Measurements from ENCODE around the gene EP300. TPM values are rescaled to one million over a fixed set of nuclear protein-coding genes. Genes with fewer than 3 reads are reported as not detected.

The EP300 gene
- total RNA-seq, 3 donors from 2014 or later (not counting 1 experiment from before 2014, with no cell fraction given), result 180 to 193 (median 188) TPM

DNA sequence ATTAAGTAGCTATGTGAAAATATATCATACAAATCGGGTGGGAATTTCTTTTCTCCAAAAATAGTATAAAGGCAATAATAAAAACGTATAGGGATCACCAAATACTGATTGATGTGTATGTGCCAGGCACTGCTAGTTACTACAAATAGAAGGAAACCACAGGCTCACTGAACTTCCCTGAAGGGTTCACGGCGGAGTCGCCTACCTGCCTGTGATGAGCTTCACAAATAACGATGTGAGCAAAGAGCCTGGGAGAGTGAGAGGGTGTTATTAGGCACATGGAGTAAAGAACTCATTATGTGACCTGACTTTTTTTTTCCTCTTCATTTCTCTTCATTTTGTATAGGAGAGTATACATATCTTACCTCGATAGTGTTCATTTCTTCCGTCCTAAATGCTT, 76.8 kb downstream of the EP300 start:
- intact Hi-C loops (cut with micrococcal nuclease), result no loop called here
- Mint-ChIP-seq H3K27ac (peak overlapping the region in 1 of 2 donors; percentile 8), H3K4me1 (no peaks in the 10 kb centered on the region), H3K9me3 (no peaks in the 10 kb centered on the region), H3K27me3 (ENCODE audit: low read depth in 2 of 2) (no peaks in the 10 kb centered on the region), H3K4me3 (no peak overlapping the region), H3K36me3 (peaks cover 24% of the 10 kb centered on the region)
- DNase-seq (no peak), ATAC-seq (no peak)
- H3K36me3 ChIP-seq (ENCODE audit: control insufficient read depth, insufficient read depth, low read length), result peaks cover 81% of the 10 kb centered on the region
- H3K4me3 ChIP-seq (ENCODE audit: low read length), result no peak overlapping the region
- H3K27ac ChIP-seq (ENCODE audit: low read length), result no peak overlapping the region
- H3K4me1 ChIP-seq (ENCODE audit: control insufficient read depth, insufficient read depth, low read length), result no peaks in the 10 kb centered on the region
- TF ChIP-seq, protein P1, sequence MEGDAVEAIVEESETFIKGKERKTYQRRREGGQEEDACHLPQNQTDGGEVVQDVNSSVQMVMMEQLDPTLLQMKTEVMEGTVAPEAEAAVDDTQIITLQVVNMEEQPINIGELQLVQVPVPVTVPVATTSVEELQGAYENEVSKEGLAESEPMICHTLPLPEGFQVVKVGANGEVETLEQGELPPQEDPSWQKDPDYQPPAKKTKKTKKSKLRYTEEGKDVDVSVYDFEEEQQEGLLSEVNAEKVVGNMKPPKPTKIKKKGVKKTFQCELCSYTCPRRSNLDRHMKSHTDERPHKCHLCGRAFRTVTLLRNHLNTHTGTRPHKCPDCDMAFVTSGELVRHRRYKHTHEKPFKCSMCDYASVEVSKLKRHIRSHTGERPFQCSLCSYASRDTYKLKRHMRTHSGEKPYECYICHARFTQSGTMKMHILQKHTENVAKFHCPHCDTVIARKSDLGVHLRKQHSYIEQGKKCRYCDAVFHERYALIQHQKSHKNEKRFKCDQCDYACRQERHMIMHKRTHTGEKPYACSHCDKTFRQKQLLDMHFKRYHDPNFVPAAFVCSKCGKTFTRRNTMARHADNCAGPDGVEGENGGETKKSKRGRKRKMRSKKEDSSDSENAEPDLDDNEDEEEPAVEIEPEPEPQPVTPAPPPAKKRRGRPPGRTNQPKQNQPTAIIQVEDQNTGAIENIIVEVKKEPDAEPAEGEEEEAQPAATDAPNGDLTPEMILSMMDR (IDR thresholded peaks at IDR 0.05), result no peak
- 94% methylated on average over 6 of the region's 8 CpGs for WGBS (ENCODE audit: insufficient coverage)
- H3K9me3 ChIP-seq (ENCODE audit: control insufficient read depth, insufficient read depth, low read length), result no peaks in the 10 kb centered on the region
- no peaks in the 10 kb centered on the region for H3K27me3 ChIP-seq (ENCODE audit: control insufficient read depth, insufficient read depth, low read length)

DNA sequence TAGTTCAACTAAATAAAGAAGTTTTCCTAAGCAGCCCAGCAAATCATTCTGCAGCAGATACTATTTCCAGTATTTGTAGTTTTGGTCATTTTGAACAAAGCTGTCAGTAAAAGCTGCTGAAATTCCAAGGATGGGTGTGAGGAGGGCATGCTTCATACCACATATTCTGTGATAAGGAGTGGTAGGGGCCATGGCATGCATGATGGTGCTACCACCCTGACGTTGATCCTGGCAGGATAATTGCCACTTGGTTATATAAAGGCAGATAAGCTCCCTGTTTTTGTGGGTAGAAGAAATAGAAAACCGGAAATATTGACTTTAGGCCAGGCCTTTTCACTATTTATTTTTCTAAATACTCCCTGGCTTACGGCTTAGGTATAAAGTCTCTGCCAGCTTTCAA, 79.6 kb downstream of the EP300 start:
- intact Hi-C loops (cut with micrococcal nuclease), result no loop called here
- Mint-ChIP-seq H3K27ac (peak overlapping the region in 1 of 2 donors; percentile 26), H3K9me3 (no peaks in the 10 kb centered on the region), H3K4me3 (no peak overlapping the region), H3K36me3 (peaks cover 24% of the 10 kb centered on the region), H3K4me1 (no peaks in the 10 kb centered on the region), H3K27me3 (ENCODE audit: low read depth in 2 of 2) (no peaks in the 10 kb centered on the region)
- TF ChIP-seq, protein P1 (IDR thresholded peaks at IDR 0.05), result no peak
- Histone ChIP-seq H3K9me3 (ENCODE audit: control insufficient read depth, insufficient read depth, low read length) (no peaks in the 10 kb centered on the region), H3K36me3 (ENCODE audit: control insufficient read depth, insufficient read depth, low read length) (peaks cover 88% of the 10 kb centered on the region), H3K27me3 (ENCODE audit: control insufficient read depth, insufficient read depth, low read length) (no peaks in the 10 kb centered on the region), H3K4me3 (ENCODE audit: low read length) (no peak overlapping the region), H3K4me1 (ENCODE audit: control insufficient read depth, insufficient read depth, low read length) (no peaks in the 10 kb centered on the region), H3K27ac (ENCODE audit: low read length) (no peak overlapping the region)
- no peak for DNase-seq
- no peak for ATAC-seq
- WGBS (ENCODE audit: insufficient coverage), result 100% methylated on average over 3 of the region's 3 CpGs

DNA sequence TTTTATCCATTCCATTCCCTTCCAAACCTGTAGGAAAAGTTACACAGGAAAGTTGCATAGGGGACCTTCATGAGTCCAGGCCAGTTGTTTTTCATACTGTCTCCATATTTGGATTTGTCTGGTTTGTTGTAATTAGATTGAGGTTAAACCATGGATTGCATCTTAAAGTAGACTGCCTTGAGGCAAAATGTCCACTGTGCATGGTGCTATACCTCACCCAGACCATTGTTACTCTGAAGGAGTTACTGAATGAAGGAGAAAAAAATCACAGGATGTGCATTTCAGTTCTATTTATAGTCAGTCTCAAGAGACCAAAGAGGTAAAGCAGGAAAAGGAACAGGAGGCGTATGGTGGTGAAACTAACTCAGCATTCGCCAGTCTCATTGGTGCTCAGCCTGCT, 83.2 kb downstream of the EP300 start:
- H3K27me3 Mint-ChIP-seq (ENCODE audit: low read depth in 2 of 2), result no peaks in the 10 kb centered on the region
- ATAC-seq (no peak), DNase-seq (no peak)
- H3K4me1 ChIP-seq (ENCODE audit: control insufficient read depth, insufficient read depth, low read length), result no peaks in the 10 kb centered on the region
- no peaks in the 10 kb centered on the region for H3K9me3 Mint-ChIP-seq
- intact Hi-C loops (cut with micrococcal nuclease), result no loop called here
- no peaks in the 10 kb centered on the region for H3K27me3 ChIP-seq (ENCODE audit: control insufficient read depth, insufficient read depth, low read length)
- 66% methylated on average over 2 of the region's 2 CpGs for WGBS (ENCODE audit: insufficient coverage)
- H3K36me3 Mint-ChIP-seq, result peaks cover 8% of the 10 kb centered on the region
- H3K27ac Mint-ChIP-seq, result no peak overlapping the region
- H3K4me3 Mint-ChIP-seq, result no peak overlapping the region
- TF ChIP-seq, protein P1 (IDR thresholded peaks at IDR 0.05), result no peak
- no peaks in the 10 kb centered on the region for H3K9me3 ChIP-seq (ENCODE audit: control insufficient read depth, insufficient read depth, low read length)
- H3K36me3 ChIP-seq (ENCODE audit: control insufficient read depth, insufficient read depth, low read length), result peaks cover 85% of the 10 kb centered on the region
- peaks cover 0 to 4% of the 10 kb centered on the region in 2 donors for H3K4me1 Mint-ChIP-seq
- no peak overlapping the region for H3K27ac ChIP-seq (ENCODE audit: low read length)
- no peak overlapping the region for H3K4me3 ChIP-seq (ENCODE audit: low read length)

DNA sequence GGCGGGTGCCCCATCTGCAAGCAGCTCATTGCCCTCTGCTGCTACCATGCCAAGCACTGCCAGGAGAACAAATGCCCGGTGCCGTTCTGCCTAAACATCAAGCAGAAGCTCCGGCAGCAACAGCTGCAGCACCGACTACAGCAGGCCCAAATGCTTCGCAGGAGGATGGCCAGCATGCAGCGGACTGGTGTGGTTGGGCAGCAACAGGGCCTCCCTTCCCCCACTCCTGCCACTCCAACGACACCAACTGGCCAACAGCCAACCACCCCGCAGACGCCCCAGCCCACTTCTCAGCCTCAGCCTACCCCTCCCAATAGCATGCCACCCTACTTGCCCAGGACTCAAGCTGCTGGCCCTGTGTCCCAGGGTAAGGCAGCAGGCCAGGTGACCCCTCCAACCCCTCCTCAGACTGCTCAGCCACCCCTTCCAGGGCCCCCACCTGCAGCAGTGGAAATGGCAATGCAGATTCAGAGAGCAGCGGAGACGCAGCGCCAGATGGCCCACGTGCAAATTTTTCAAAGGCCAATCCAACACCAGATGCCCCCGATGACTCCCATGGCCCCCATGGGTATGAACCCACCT, 84.7 kb downstream of the EP300 start:
- intact Hi-C loops (cut with micrococcal nuclease), result no loop called here
- Histone ChIP-seq H3K9me3 (ENCODE audit: control insufficient read depth, insufficient read depth, low read length) (no peaks in the 10 kb centered on the region), H3K36me3 (ENCODE audit: control insufficient read depth, insufficient read depth, low read length) (peaks cover 72% of the 10 kb centered on the region), H3K4me1 (ENCODE audit: control insufficient read depth, insufficient read depth, low read length) (no peaks in the 10 kb centered on the region), H3K27ac (ENCODE audit: low read length) (no peak overlapping the region), H3K27me3 (ENCODE audit: control insufficient read depth, insufficient read depth, low read length) (no peaks in the 10 kb centered on the region), H3K4me3 (ENCODE audit: low read length) (no peak overlapping the region)
- WGBS (ENCODE audit: insufficient coverage), result 96% methylated on average over 15 of the region's 15 CpGs
- DNase-seq (no peak), ATAC-seq (no peak)
- H3K27me3 Mint-ChIP-seq (ENCODE audit: low read depth in 2 of 2), result no peaks in the 10 kb centered on the region
- peaks cover 8 to 13% of the 10 kb centered on the region in 2 donors for H3K4me1 Mint-ChIP-seq
- H3K4me3 Mint-ChIP-seq, result no peak overlapping the region
- TF ChIP-seq, protein P1 (IDR thresholded peaks at IDR 0.05), result no peak
- peak overlapping the region in 1 of 2 donors; percentile 25 for H3K27ac Mint-ChIP-seq
- no peaks in the 10 kb centered on the region for H3K9me3 Mint-ChIP-seq
- H3K36me3 Mint-ChIP-seq, result peaks cover 8% of the 10 kb centered on the region
